H1 (cell line): ENCODE data around the gene CNIH3. TPM values are rescaled to one million over a fixed set of nuclear protein-coding genes. Genes with fewer than 3 reads are reported as not detected.

Source experiments
- CTCF ChIA-PET: fragments of 300-600 bp; sonication (Branson Sonifier 250); formaldehyde crosslinking; loops from one replicate; lab custom pipeline; 2021; ENCODE audit not compliant: partially characterized antibody; lab: Charles Lee
- POLR2A ChIA-PET: fragments of 300-600 bp; sonication (Branson Sonifier 250); formaldehyde crosslinking; loops from one replicate; lab custom pipeline; 2021; ENCODE audit warnings: inconsistent platforms; ENCODE audit not compliant: partially characterized antibody; lab: Charles Lee
- DNase-seq, 2 experiments: peaks; one replicate each; pipeline versions ENCODE4 v3.0.0 to v3.0.0-alpha.2; 2010 to 2022; ENCODE audit warnings: low spot score in 2 of 2, low read depth in 1 of 2, mixed read lengths in 1 of 2
- FAIRE-seq: peaks from 2 replicates; lab custom pipeline; 2011; peaks lifted over from hg19 to GRCh38; lab: Jason Lieb, UNC
- H2AFZ ChIP-seq: 2 replicates; pipeline ENCODE4 v1.8.1; 2012; ENCODE audit warnings: low read length, inconsistent platforms
- H2AK5ac ChIP-seq: 2 replicates; pipeline ENCODE4 v1.6.1; 2013; ENCODE audit warnings: low read depth, low read length
- H2BK120ac ChIP-seq: replicated peaks from 2 replicates; pipeline ENCODE3; 2013; ENCODE audit warnings: low read depth, low read length, inconsistent platforms
- H2BK12ac ChIP-seq: 2 replicates; pipeline ENCODE4 v1.6.1; 2013; ENCODE audit warnings: low read depth, low read length
- H2BK15ac ChIP-seq: 2 replicates; pipeline ENCODE4 v1.6.1; 2013; ENCODE audit warnings: low read length
- H2BK20ac ChIP-seq: 2 replicates; pipeline ENCODE4 v1.6.1; 2013; ENCODE audit warnings: low read length
- H2BK5ac ChIP-seq: 2 replicates; pipeline ENCODE4 v1.6.1; 2013; ENCODE audit warnings: low read depth, low read length
- H3K14ac ChIP-seq: 2 replicates; pipeline ENCODE4 v1.6.1; 2013; ENCODE audit warnings: inconsistent platforms; ENCODE audit not compliant: insufficient read length
- H3K18ac ChIP-seq: 2 replicates; pipeline ENCODE4 v1.6.1; 2013; ENCODE audit warnings: low read length; ENCODE audit errors: extremely low read depth
- H3K23ac ChIP-seq: 2 replicates; pipeline ENCODE4 v1.6.1; 2013; ENCODE audit warnings: inconsistent platforms; ENCODE audit not compliant: insufficient read length
- H3K23me2 ChIP-seq: 2 replicates; pipeline ENCODE4 v1.6.1; 2013; ENCODE audit warnings: low read depth, low read length
- H3K27ac ChIP-seq: 2 replicates; pipeline ENCODE4 v1.6.1; 2011; ENCODE audit warnings: low read depth, low read length, inconsistent platforms
- H3K27me3 ChIP-seq, 4 experiments: replicated peaks in 1 of 4; 1 replicate in 1 of 4; 2 replicates in 3 of 4; pipeline versions ENCODE4 v1.6.1 to v1.8.1; 2011 to 2013; ENCODE audit warnings: low read length in 3 of 4, mild to moderate bottlenecking in 3 of 4, inconsistent platforms in 2 of 4, mixed read lengths in 2 of 4, moderate library complexity in 1 of 4; ENCODE audit not compliant: control insufficient read depth in 3 of 4, insufficient read depth in 3 of 4; ENCODE audit errors: extremely low read depth in 1 of 4
- H3K36me3 ChIP-seq, 4 experiments: 2 replicates each; pipeline versions ENCODE4 v1.6.1 to v1.8.1; 2011 to 2013; ENCODE audit warnings: mild to moderate bottlenecking in 4 of 4, low read length in 3 of 4, moderate library complexity in 2 of 4, control low read depth in 1 of 4, inconsistent platforms in 1 of 4; ENCODE audit not compliant: insufficient read depth in 4 of 4, control insufficient read depth in 2 of 4
- H3K4ac ChIP-seq: replicated peaks from 2 replicates; pipeline ENCODE3; 2013; ENCODE audit warnings: low read length, low read depth, mixed read lengths, inconsistent platforms; ENCODE audit not compliant: insufficient read length
- H3K4me1 ChIP-seq, 4 experiments: replicated peaks in 1 of 4; 1 replicate in 1 of 4; 2 replicates in 3 of 4; pipeline versions ENCODE4 v1.6.1 to v1.8.1; 2011 to 2013; ENCODE audit warnings: low read length in 3 of 4, inconsistent platforms in 2 of 4, mixed read lengths in 1 of 4; ENCODE audit not compliant: insufficient read depth in 4 of 4, control insufficient read depth in 3 of 4
- H3K4me2 ChIP-seq, 2 experiments: 2 replicates each; pipeline versions ENCODE4 v1.6.1 to v1.8.1; 2011 to 2013; ENCODE audit warnings: low read depth in 2 of 2, low read length in 2 of 2, control low read depth in 1 of 2, inconsistent platforms in 1 of 2, mild to moderate bottlenecking in 1 of 2; ENCODE audit not compliant: insufficient read depth in 1 of 2
- H3K4me3 ChIP-seq, 4 experiments: fragments of 200-600, 300-600 bp in 1 of 4; sonication (generic), shearing (Covaris generic), sonication (Bioruptor Twin) in 1 of 4; 2 replicates each; pipeline versions ENCODE4 v1.5.1 to v1.8.1; 2011 to 2016; ENCODE audit warnings: low read length in 4 of 4, low read depth in 3 of 4, control low read depth in 2 of 4, inconsistent platforms in 2 of 4, mild to moderate bottlenecking in 2 of 4, mixed read lengths in 1 of 4, moderate library complexity in 1 of 4; ENCODE audit not compliant: insufficient read depth in 2 of 4; ENCODE audit errors: extremely low read depth in 1 of 4
- H3K56ac ChIP-seq: replicated peaks from 2 replicates; pipeline ENCODE3; 2013; ENCODE audit warnings: low read depth, mild to moderate bottlenecking, mixed read lengths, low read length, inconsistent platforms; ENCODE audit not compliant: insufficient read length
- H3K79me1 ChIP-seq: 2 replicates; pipeline ENCODE4 v1.6.1; 2013; ENCODE audit warnings: low read depth, low read length, control low read depth
- H3K79me2 ChIP-seq, 2 experiments: 2 replicates each; pipeline versions ENCODE4 v1.6.1 to v1.8.1; 2012 to 2013; ENCODE audit warnings: low read length in 2 of 2, mild to moderate bottlenecking in 2 of 2, inconsistent platforms in 1 of 2; ENCODE audit not compliant: insufficient read depth in 2 of 2, control insufficient read depth in 1 of 2
- H3K9ac ChIP-seq, 4 experiments: replicated peaks in 1 of 4; 1 replicate in 1 of 4; 2 replicates in 3 of 4; pipeline versions ENCODE4 v1.6.1 to v1.8.1; 2011 to 2013; ENCODE audit warnings: low read depth in 3 of 4, low read length in 3 of 4, control low read depth in 2 of 4, mild to moderate bottlenecking in 2 of 4, moderate library complexity in 2 of 4, inconsistent platforms in 1 of 4; ENCODE audit errors: extremely low read depth in 1 of 4
- H3K9me3 ChIP-seq, 2 experiments: 2 replicates each; pipeline versions ENCODE4 v1.6.1 to v1.8.1; 2012 to 2013; ENCODE audit warnings: mild to moderate bottlenecking in 2 of 2, moderate library complexity in 2 of 2, control low read depth in 1 of 2, inconsistent platforms in 1 of 2, low read depth in 1 of 2, low read length in 1 of 2, mixed read lengths in 1 of 2; ENCODE audit not compliant: insufficient read depth in 2 of 2
- H4K20me1 ChIP-seq, 2 experiments: replicated peaks in 1 of 2; 2 replicates each; pipeline versions ENCODE3 to v1.8.1; 2011 to 2013; ENCODE audit warnings: inconsistent platforms in 2 of 2, low read length in 2 of 2, mild to moderate bottlenecking in 1 of 2; ENCODE audit not compliant: insufficient read depth in 2 of 2, control insufficient read depth in 1 of 2
- H4K5ac ChIP-seq: 2 replicates; pipeline ENCODE4 v1.6.1; 2013; ENCODE audit warnings: low read length, low read depth, mixed read lengths, inconsistent platforms; ENCODE audit not compliant: insufficient read length
- H4K8ac ChIP-seq: 2 replicates; pipeline ENCODE4 v1.8.0; 2013; ENCODE audit warnings: mild to moderate bottlenecking, moderate library complexity, low read length, inconsistent platforms; ENCODE audit not compliant: insufficient read depth; ENCODE audit errors: extremely low read depth
- H4K91ac ChIP-seq: replicated peaks from 2 replicates; pipeline ENCODE3; 2013; ENCODE audit warnings: low read length, mixed read lengths, inconsistent platforms; ENCODE audit not compliant: insufficient read length
- ASH2L ChIP-seq: fragments of 200-600, 300-600 bp; sonication (generic); IDR thresholded peaks from one replicate; pipeline ENCODE4 v1.7.1; 2017; ENCODE audit warnings: low read length
- EP300 ChIP-seq, 2 experiments: IDR thresholded peaks; 1 replicate in 1 of 2; 2 replicates in 1 of 2; pipeline ENCODE4 v1.6.1; 2011 to 2012; ENCODE audit warnings: low read depth in 2 of 2, low read length in 2 of 2, mild to moderate bottlenecking in 2 of 2, borderline replicate concordance in 1 of 2, inconsistent platforms in 1 of 2, moderate library complexity in 1 of 2
- EZH2 ChIP-seq: fragments of 200-600 bp; sonication (generic); IDR thresholded peaks from 2 replicates; pipeline ENCODE4 v1.7.1; 2012; ENCODE audit warnings: low read depth, mild to moderate bottlenecking, moderate library complexity, low read length, inconsistent platforms; ENCODE audit not compliant: severe bottlenecking
- HDAC2 ChIP-seq, 2 experiments: fragments of 300-600 bp in 1 of 2; sonication (generic) in 1 of 2; IDR thresholded peaks; 2 replicates each; pipeline ENCODE4 v1.6.1; 2011 to 2012; ENCODE audit warnings: low read depth in 2 of 2, low read length in 2 of 2, mild to moderate bottlenecking in 2 of 2, moderate library complexity in 2 of 2, borderline replicate concordance in 1 of 2, inconsistent platforms in 1 of 2
- HDAC6 ChIP-seq: IDR thresholded peaks from one replicate; pipeline ENCODE4 v1.7.1; 2012; ENCODE audit warnings: low read depth, mild to moderate bottlenecking, inconsistent platforms, low read length, moderate library complexity
- JUN ChIP-seq: IDR thresholded peaks from 2 replicates; pipeline ENCODE4 v1.6.1; 2011; ENCODE audit warnings: low read depth, mild to moderate bottlenecking, improper control_type of control experiment, low read length
- JUND ChIP-seq: IDR thresholded peaks from 2 replicates; pipeline ENCODE4 v1.6.1; 2011; ENCODE audit warnings: mild to moderate bottlenecking, improper control_type of control experiment, low read length
- KDM1A ChIP-seq: fragments of 200-600, 300-600 bp; sonication (generic); IDR thresholded peaks from 2 replicates; pipeline ENCODE4 v1.7.1; 2016; ENCODE audit warnings: mild to moderate bottlenecking, low read length, borderline replicate concordance
- KDM4A ChIP-seq: IDR thresholded peaks from one replicate; pipeline ENCODE4 v1.7.1; 2012; ENCODE audit warnings: low read depth, mild to moderate bottlenecking, moderate library complexity, low read length, inconsistent platforms; ENCODE audit not compliant: severe bottlenecking
- MAX ChIP-seq: IDR thresholded peaks from 2 replicates; pipeline ENCODE4 v1.6.1; 2012; ENCODE audit warnings: inconsistent platforms
- POLR2AphosphoS5 ChIP-seq: IDR thresholded peaks from 2 replicates; pipeline ENCODE4 v1.6.1; 2011; ENCODE audit warnings: low read depth, low read length
- SUZ12 ChIP-seq: fragments of 200-600 bp; sonication (generic); IDR thresholded peaks from 2 replicates; pipeline ENCODE4 v1.6.1; 2012; ENCODE audit warnings: mild to moderate bottlenecking, inconsistent platforms, low read length, moderate library complexity, mixed read lengths
- TAF1 ChIP-seq: IDR thresholded peaks from 2 replicates; pipeline ENCODE4 v1.6.1; 2011; ENCODE audit warnings: mild to moderate bottlenecking, low read depth, low read length
- ZNF274 ChIP-seq: IDR thresholded peaks from 2 replicates; pipeline ENCODE4 v1.7.0; 2012; ENCODE audit warnings: low read length, borderline replicate concordance; ENCODE audit errors: extremely low read depth
- WGBS, 2 experiments: shearing (Covaris generic) in 1 of 2; methylation state at CpG; one replicate each; pipeline versions ENCODE4 v1.1.6 to v1.1.7; 2013 to 2015; ENCODE audit warnings: low lambda C conversion rate in 2 of 2, mixed read lengths in 2 of 2, inconsistent platforms in 1 of 2, low coverage in 1 of 2, missing lambda C conversion rate in 1 of 2; ENCODE audit not compliant: insufficient replicate concordance in 2 of 2, insufficient coverage in 1 of 2, insufficient read length in 1 of 2; ENCODE audit errors: extremely low coverage in 1 of 2, missing lambda C conversion rate in 1 of 2; 5-methylcytosine and 5-hydroxymethylcytosine counted together
- polyA plus RNA-seq, 7 experiments: library from polyadenylated mRNA; depleted of rRNA in 3 of 7; stranded (reverse) in 5 of 7; unstranded in 2 of 7; fragments of >200 nt in 5 of 7; fragments of 200-250 nt in 2 of 7; gene quantifications; 1 replicate in 5 of 7; 2 replicates in 1 of 7; 4 replicates in 1 of 7; pipeline versions ENCODE4 v1.2.1 to v1.2.3, GENCODE V29; 2011 to 2013; ENCODE audit warnings: missing spikeins in 2 of 7, mixed read lengths in 2 of 7
- total RNA-seq: library from RNA; stranded (reverse); fragmentation: NEBNext Ultra II Directional; extraction: Animal tissue kit (Norgen Biotek cat#: 25700); gene quantifications from 2 replicates; pipeline ENCODE4 v1.2.1, GENCODE V29; 2021

The CNIH3 gene
- total and polyA plus RNA-seq, 2 of the 8 experiments (the other 6 are each of a cell fraction or from before 2014, with no cell fraction given): 3.7 to 5.6 TPM

- Histone ChIP-seq H3K4me2 (no peak overlapping the region), H3K56ac (no peak overlapping the region), H3K9ac (no peak overlapping the region), H3K27ac (no peak overlapping the region), H2BK15ac (no peak overlapping the region), H3K79me2 (no peaks in the 10 kb centered on the region), H2AFZ (no peak overlapping the region), H3K18ac (no peak overlapping the region), H2BK12ac (no peak overlapping the region), H3K27me3 (peaks cover 20 to 36% (median 31%) of the 10 kb centered on the region in 4 experiments), H4K91ac (no peak overlapping the region), H3K14ac (no peak overlapping the region), H3K23me2 (peaks cover 16% of the 10 kb centered on the region; the same call in 1 of the 2 replicates), H3K4me1 (peaks cover 7 to 18% (median 10%) of the 10 kb centered on the region in 4 experiments), H3K4ac (no peak overlapping the region), H4K20me1 (peaks cover 0 to 2% of the 10 kb centered on the region in 2 experiments), H2BK20ac (no peak overlapping the region), H4K8ac (no peak overlapping the region), H3K23ac (no peak overlapping the region), H2AK5ac (no peak overlapping the region), H2BK120ac (no peak overlapping the region), H4K5ac (no peak overlapping the region), H2BK5ac (no peak overlapping the region), H3K79me1 (no peaks in the 10 kb centered on the region), H3K9me3 (no peaks in the 10 kb centered on the region; a peak in 1 of 4 replicates), H3K36me3 (no peaks in the 10 kb centered on the region), H3K4me3 (no peak overlapping the region)
- 86% methylated on average over 1 of the region's 1 CpG; no CpG with 5 or more reads in 1 of the 2 experiments for WGBS, 2 experiments
- ChIA-PET POLR2A (no interaction called here), CTCF (no interaction called here)
- no peak for FAIRE-seq
- no peak for DNase-seq
- TF ChIP-seq HDAC6: no peak
- no peak for TF ChIP-seq ZNF274
- TF ChIP-seq JUN: no peak
- no peak for TF ChIP-seq SUZ12
- TF ChIP-seq KDM4A: no peak
- TF ChIP-seq KDM1A: no peak
- no peak for TF ChIP-seq HDAC2 (IDR thresholded peaks at IDR 0.05; ENCODE audit: borderline replicate concordance in 1 of 2, low read depth in 2 of 2, low read length in 2 of 2)
- TF ChIP-seq ASH2L: no peak
- TF ChIP-seq MAX: no peak
- TF ChIP-seq POLR2AphosphoS5: no peak
- no peak for TF ChIP-seq TAF1
- TF ChIP-seq EZH2: no peak
- no peak for TF ChIP-seq JUND
- TF ChIP-seq EP300 (IDR thresholded peaks at IDR 0.05; ENCODE audit: borderline replicate concordance in 1 of 2, low read depth in 2 of 2, low read length in 2 of 2): no peak
These were observed 3.9 kb upstream of the CNIH3 start for GRCh38 chr1:224612246-224612645.
